Upper lobe of left lung (tissue), 4 donors: ENCODE results near the gene KLF3.

Experiments used
- CTCF ChIP-seq, 6 experiments: fragments of 450-650 bp in 4 of 6; fragments of 200-600 bp in 2 of 6; sonication (generic) in 2 of 6; IDR thresholded peaks; one replicate each; pipeline ENCODE4 v1.5.1; 2016 to 2019; ENCODE audit warnings: antibody characterized with exemption in 6 of 6
- EP300 ChIP-seq, 4 donors: sonication (generic); formaldehyde crosslinking; IDR thresholded peaks; one replicate each; pipeline ENCODE4 v1.5.1; 2017; ENCODE audit warnings: antibody characterized with exemption in 4 of 4, control low read depth in 2 of 4
- POLR2A ChIP-seq, 4 donors: fragments of 450-650 bp; IDR thresholded peaks; one replicate each; pipeline ENCODE4 v1.5.1; 2016 to 2017; ENCODE audit warnings: antibody characterized with exemption in 4 of 4, mild to moderate bottlenecking in 2 of 4
- POLR2AphosphoS5 ChIP-seq, 2 donors: sonication (generic); formaldehyde crosslinking; IDR thresholded peaks; one replicate each; pipeline ENCODE4 v1.5.1; 2017; ENCODE audit warnings: antibody characterized with exemption in 2 of 2

DNA sequence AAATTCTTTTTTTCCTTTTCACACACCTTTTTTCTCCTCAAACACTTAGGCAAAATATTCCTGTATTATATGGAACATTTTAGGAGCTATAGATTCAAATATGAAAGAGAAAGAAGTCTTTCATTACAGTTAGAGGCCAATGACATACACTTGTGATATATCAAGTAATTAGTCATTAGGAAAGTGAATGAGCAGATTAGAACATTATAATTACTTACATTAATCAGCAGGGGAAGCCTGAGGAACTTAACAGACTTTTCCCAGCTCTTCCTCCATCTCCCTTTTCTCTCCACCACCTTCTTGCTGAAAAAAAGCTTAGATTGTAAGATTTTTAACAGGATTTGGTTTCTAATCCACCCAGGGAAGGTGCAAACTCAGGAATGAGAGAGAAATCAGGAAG lies 29.6 kb downstream of the KLF3 start:
- TF ChIP-seq CTCF (IDR thresholded peaks at IDR 0.05) (no peak), POLR2A (IDR thresholded peaks at IDR 0.05) (no peak), EP300 (IDR thresholded peaks at IDR 0.05) (no peak), POLR2AphosphoS5 (IDR thresholded peaks at IDR 0.05) (no peak)
